ENCODE measurements around the gene ZBED1. TPM values are rescaled to one million over a fixed set of nuclear protein-coding genes. Genes with fewer than 3 reads are reported as not detected.

ZBED1 gene
- total and polyA plus RNA-seq, 4 donors: 13.5 to 36.7 (median 32.0) TPM

DNA sequence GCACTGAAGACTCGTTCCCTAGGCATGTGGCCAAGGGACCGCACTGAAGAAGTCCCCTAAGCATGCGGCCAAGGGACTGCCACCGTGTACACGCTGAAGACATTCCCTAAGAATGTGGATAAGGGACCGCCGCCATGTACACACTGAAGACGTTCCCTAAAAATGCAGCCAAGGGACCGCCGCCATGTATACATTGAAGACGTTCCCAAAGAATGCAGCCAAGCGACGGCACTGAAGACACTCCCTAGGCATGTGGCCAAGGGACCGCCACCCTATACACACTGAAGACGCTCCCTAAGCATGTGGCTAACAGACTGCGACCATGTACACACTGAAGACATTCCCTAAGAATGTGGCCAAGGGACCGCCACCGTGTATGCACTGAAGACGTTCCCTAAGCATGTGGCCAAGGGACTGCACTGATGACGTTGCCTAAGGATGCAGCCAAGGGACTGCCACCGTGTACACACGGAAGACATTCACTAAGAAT lies 31.5 kb downstream of the ZBED1 start:
- TF ChIP-seq, protein P1, sequence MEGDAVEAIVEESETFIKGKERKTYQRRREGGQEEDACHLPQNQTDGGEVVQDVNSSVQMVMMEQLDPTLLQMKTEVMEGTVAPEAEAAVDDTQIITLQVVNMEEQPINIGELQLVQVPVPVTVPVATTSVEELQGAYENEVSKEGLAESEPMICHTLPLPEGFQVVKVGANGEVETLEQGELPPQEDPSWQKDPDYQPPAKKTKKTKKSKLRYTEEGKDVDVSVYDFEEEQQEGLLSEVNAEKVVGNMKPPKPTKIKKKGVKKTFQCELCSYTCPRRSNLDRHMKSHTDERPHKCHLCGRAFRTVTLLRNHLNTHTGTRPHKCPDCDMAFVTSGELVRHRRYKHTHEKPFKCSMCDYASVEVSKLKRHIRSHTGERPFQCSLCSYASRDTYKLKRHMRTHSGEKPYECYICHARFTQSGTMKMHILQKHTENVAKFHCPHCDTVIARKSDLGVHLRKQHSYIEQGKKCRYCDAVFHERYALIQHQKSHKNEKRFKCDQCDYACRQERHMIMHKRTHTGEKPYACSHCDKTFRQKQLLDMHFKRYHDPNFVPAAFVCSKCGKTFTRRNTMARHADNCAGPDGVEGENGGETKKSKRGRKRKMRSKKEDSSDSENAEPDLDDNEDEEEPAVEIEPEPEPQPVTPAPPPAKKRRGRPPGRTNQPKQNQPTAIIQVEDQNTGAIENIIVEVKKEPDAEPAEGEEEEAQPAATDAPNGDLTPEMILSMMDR (IDR thresholded peaks at IDR 0.05; ENCODE audit: control extremely low read depth, extremely low read depth): no peak
- DNase-seq (no peak), ATAC-seq (ENCODE audit: insufficient read depth, low FRiP score) (no peak)
- Histone ChIP-seq H3K36me3 (ENCODE audit: control insufficient read depth in 4 of 4, insufficient read depth in 4 of 4, low read length in 4 of 4) (peaks cover 0 to 2% (median 0%) of the 10 kb centered on the region in 4 donors), H3K9me3 (ENCODE audit: control insufficient read depth in 4 of 4, insufficient read depth in 3 of 4, low read length in 3 of 4) (peaks cover 0 to 2% (median 0%) of the 10 kb centered on the region in 4 donors), H3K27me3 (ENCODE audit: control insufficient read depth in 3 of 3, insufficient read depth in 3 of 3, low read length in 2 of 3) (no peaks in the 10 kb centered on the region), H3K4me1 (ENCODE audit: control insufficient read depth in 5 of 5, insufficient read depth in 5 of 5, low read length in 5 of 5) (peaks cover 0 to 2% (median 0%) of the 10 kb centered on the region in 5 donors), H3K4me3 (no peak overlapping the region), H3K9ac (ENCODE audit: insufficient read depth in 1 of 2, low read length in 2 of 2) (no peak overlapping the region), H3K27ac (ENCODE audit: low read depth in 1 of 2, low read length in 1 of 2) (no peak overlapping the region)
- 96 to 97% methylated on average over 22 of the region's 22 CpGs for WGBS, 2 donors

DNA sequence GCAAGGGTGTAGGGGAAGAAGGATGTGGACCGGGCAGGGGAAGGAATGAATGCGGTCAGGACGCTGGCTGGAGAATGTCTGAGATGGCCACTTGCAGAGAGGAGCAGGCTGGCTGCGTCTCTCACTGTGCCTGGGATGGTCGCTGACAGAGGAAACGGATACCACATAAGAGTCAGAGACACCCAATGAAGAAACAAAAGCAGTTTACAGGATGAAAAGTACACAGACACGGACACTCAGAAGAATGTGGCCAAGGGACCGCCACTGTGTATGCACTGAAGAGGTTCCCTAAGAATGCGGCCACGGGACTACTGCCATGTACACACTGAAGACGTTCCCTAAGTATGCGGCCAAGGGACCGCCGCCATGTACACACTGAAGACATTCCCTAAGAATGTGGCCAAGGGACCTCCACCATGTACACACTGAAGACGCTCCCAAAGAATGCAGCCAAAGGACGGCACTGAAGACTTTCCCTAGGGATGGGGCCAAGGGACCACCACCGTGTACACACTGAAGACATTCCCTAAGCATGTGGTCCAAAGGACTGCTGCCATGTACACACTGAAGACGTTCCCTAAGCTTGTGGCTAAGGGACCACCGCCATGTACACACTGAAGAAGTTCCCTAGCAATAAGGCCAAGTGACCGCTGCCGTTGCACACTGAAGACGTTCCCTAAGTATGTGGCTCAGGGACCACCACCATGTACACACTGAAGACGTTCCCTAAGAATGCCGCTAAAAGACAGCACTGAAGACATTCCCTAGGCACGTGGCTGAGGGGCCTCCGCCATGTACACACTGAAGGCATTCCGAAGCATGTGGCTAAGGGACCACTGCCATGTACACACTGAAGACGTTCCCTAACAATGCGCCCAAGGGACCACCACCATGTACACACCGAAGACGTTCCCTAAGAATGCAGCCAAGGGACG lies 32.2 kb downstream of the ZBED1 start:
- TF ChIP-seq, protein P1 (IDR thresholded peaks at IDR 0.05; ENCODE audit: control extremely low read depth, extremely low read depth): no peak
- whole genome bisulfite sequencing, 2 donors: 92 to 93% methylated on average over 32 of the region's 32 CpGs
- Histone ChIP-seq H3K9ac (ENCODE audit: insufficient read depth in 1 of 2, low read length in 2 of 2) (no peak overlapping the region), H3K9me3 (ENCODE audit: control insufficient read depth in 4 of 4, insufficient read depth in 3 of 4, low read length in 3 of 4) (peaks cover 0 to 2% (median 0%) of the 10 kb centered on the region in 4 donors), H3K27me3 (ENCODE audit: control insufficient read depth in 3 of 3, insufficient read depth in 3 of 3, low read length in 2 of 3) (no peaks in the 10 kb centered on the region), H3K4me1 (ENCODE audit: control insufficient read depth in 5 of 5, insufficient read depth in 5 of 5, low read length in 5 of 5) (peaks cover 0 to 2% (median 0%) of the 10 kb centered on the region in 5 donors), H3K4me3 (no peak overlapping the region), H3K27ac (ENCODE audit: low read depth in 1 of 2, low read length in 1 of 2) (no peak overlapping the region), H3K36me3 (ENCODE audit: control insufficient read depth in 4 of 4, insufficient read depth in 4 of 4, low read length in 4 of 4) (peaks cover 0 to 2% (median 0%) of the 10 kb centered on the region in 4 donors)
- DNase-seq (no peak), ATAC-seq (ENCODE audit: insufficient read depth, low FRiP score) (no peak)

DNA sequence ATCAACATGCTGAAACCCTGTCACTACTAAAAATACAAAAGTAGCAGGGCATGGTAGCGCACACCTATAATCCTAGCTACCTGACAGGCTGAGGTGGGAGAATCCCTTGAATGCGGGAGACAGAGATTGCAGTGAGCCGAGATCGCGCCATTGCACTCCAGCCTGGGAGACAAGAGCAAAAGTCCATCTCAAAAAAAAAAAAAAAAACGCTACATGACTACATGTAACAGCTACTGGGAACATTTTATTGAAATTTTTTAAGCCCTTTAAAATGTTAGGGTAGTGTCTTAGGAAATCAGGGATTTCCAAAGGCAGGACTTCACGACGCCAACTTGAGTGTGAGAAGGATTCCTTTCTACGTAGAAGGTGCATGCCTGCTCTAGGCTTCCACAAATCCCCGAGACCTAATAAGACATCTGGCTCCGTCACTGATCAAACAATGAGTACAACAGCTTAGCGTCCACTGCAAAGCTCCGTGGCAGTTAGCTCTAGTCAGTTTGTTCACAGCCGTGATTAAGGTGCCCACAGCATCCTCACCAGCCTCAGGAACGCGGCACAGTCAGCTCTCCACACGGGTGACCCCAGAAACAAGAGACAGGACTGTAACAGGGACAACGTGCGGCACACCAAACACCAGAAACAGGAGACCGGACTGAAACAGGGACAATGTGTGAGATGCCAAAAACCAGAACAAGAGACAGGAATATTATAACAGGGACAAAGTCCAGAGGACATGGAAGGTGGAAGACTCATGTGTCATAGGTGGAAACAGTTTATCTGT lies 33.7 kb downstream of the ZBED1 start:
- H3K9ac ChIP-seq (ENCODE audit: insufficient read depth in 1 of 2, low read length in 2 of 2): no peak overlapping the region
- no peak for ATAC-seq (ENCODE audit: insufficient read depth, low FRiP score)
- peaks cover 0 to 2% (median 0%) of the 10 kb centered on the region in 4 donors for H3K9me3 ChIP-seq (ENCODE audit: control insufficient read depth in 4 of 4, insufficient read depth in 3 of 4, low read length in 3 of 4)
- 88 to 89% methylated on average over 20 of the region's 20 CpGs for WGBS, 2 donors
- H3K27me3 ChIP-seq (ENCODE audit: control insufficient read depth in 3 of 3, insufficient read depth in 3 of 3, low read length in 2 of 3): no peaks in the 10 kb centered on the region
- TF ChIP-seq, protein P1 (IDR thresholded peaks at IDR 0.05; ENCODE audit: control extremely low read depth, extremely low read depth): no peak
- no peak overlapping the region for H3K4me3 ChIP-seq
- DNase-seq: no peak
- peaks cover 0 to 2% (median 0%) of the 10 kb centered on the region in 4 donors for H3K36me3 ChIP-seq (ENCODE audit: control insufficient read depth in 4 of 4, insufficient read depth in 4 of 4, low read length in 4 of 4)
- no peak overlapping the region for H3K27ac ChIP-seq (ENCODE audit: low read depth in 1 of 2, low read length in 1 of 2)
- peaks cover 0 to 2% (median 0%) of the 10 kb centered on the region in 5 donors for H3K4me1 ChIP-seq (ENCODE audit: control insufficient read depth in 5 of 5, insufficient read depth in 5 of 5, low read length in 5 of 5)

Data from lung (tissue), 12 donors.